Activated CD8-positive, alpha-beta memory T cell treated with anti-CD3 and anti-CD28 coated beads, Interleukin-2, amount 50 U/mL, for 24 hours (primary cell): ENCODE measurements around the gene SEC61A1.
A peak's percentile ranks its signal among the peaks of the same experiment; 100 is the strongest.

ENCODE experiments used
- DNase-seq: peaks from one replicate; pipeline ENCODE4 v3.0.0-alpha.2; 2020; ENCODE audit errors: extremely low read depth

SEC61A1 gene

GRCh38 chr3:128077665-128078064 lies 25.4 kb downstream of the SEC61A1 start:
- no peak for DNase-seq

GRCh38 chr3:128078322-128078721 lies 26.1 kb downstream of the SEC61A1 start:
- no peak for DNase-seq

GRCh38 chr3:128078875-128079274 lies 26.6 kb downstream of the SEC61A1 start:
- no peak for DNase-seq

- no peak for DNase-seq
Measured at GRCh38 chr3:128079823-128080222, 27.6 kb downstream of the SEC61A1 start.

- no peak for DNase-seq
Measured at GRCh38 chr3:128080323-128081080, 28.3 kb downstream of the SEC61A1 start.

- DNase-seq, result no peak
Measured at GRCh38 chr3:128081226-128081625, 29.0 kb downstream of the SEC61A1 start.

GRCh38 chr3:128081846-128082245 lies 29.6 kb downstream of the SEC61A1 start:
- DNase-seq, result no peak

- DNase-seq, result no peak
Measured at GRCh38 chr3:128082546-128082945, 30.3 kb downstream of the SEC61A1 start.

GRCh38 chr3:128083396-128083795 lies 31.2 kb downstream of the SEC61A1 start:
- no peak for DNase-seq

- no peak for DNase-seq
Measured at GRCh38 chr3:128083980-128084674, 31.9 kb downstream of the SEC61A1 start.

- DNase-seq, result no peak
Measured at GRCh38 chr3:128084675-128085021, 32.4 kb downstream of the SEC61A1 start.

GRCh38 chr3:128089135-128089534 lies 36.9 kb downstream of the SEC61A1 start:
- no peak for DNase-seq

GRCh38 chr3:128091586-128091985 lies 39.3 kb downstream of the SEC61A1 start:
- DNase-seq, result no peak

GRCh38 chr3:128094295-128095151 lies 42.3 kb downstream of the SEC61A1 start:
- DNase-seq, result no peak

- DNase-seq, result peak; percentile 27
Measured at GRCh38 chr3:128095222-128095703, 43.0 kb downstream of the SEC61A1 start.

GRCh38 chr3:128098234-128098633 lies 46.0 kb downstream of the SEC61A1 start:
- DNase-seq, result no peak

GRCh38 chr3:128100161-128100560 lies 47.9 kb downstream of the SEC61A1 start:
- DNase-seq, result no peak

- no peak for DNase-seq
Measured at GRCh38 chr3:128100638-128101037, 48.4 kb downstream of the SEC61A1 start.

GRCh38 chr3:128103136-128103676 lies 51.0 kb downstream of the SEC61A1 start:
- no peak for DNase-seq

GRCh38 chr3:128107834-128108233 lies 55.6 kb downstream of the SEC61A1 start:
- DNase-seq, result no peak

GRCh38 chr3:128111147-128111546 lies 58.9 kb downstream of the SEC61A1 start:
- no peak for DNase-seq

- no peak for DNase-seq
Measured at GRCh38 chr3:128112357-128112968, 60.2 kb downstream of the SEC61A1 start.
